Smooth muscle cell (in vitro differentiated cells): Measurements from ENCODE around the gene PLIN1. TPM values are rescaled to one million over a fixed set of nuclear protein-coding genes. Genes with fewer than 3 reads are reported as not detected.
"Not testable (repeated sequence)": the region's sequence is repeated elsewhere in the genome, so short reads cannot be mapped to it uniquely, and the experiment has no call there.

ENCODE experiments used
- DNase-seq: peaks from one replicate; lab custom pipeline; 2025; ENCODE audit not compliant: unreplicated experiment; lab: John Stamatoyannopoulos, UW
- H2AFZ ChIP-seq: fragments of 200-600 bp; sonication (generic); 2 replicates; pipeline ENCODE4 v1.6.0; 2016; ENCODE audit warnings: antibody characterized with exemption, low read depth, mild to moderate bottlenecking
- H3F3A ChIP-seq: fragments of 200-600 bp; sonication (generic); 2 replicates; pipeline ENCODE4 v1.6.0; 2017; ENCODE audit warnings: antibody characterized with exemption, low read depth
- H3K27ac ChIP-seq: fragments of 200-600 bp; sonication (generic); 2 replicates; pipeline ENCODE4 v1.5.1; 2016; ENCODE audit warnings: low read depth, mild to moderate bottlenecking
- H3K27me3 ChIP-seq: fragments of 200-600 bp; sonication (generic); 2 replicates; pipeline ENCODE4 v1.6.1; 2016; ENCODE audit warnings: low read depth, mild to moderate bottlenecking
- H3K36me3 ChIP-seq: fragments of 200-600 bp; sonication (generic); 2 replicates; pipeline ENCODE4 v1.5.1; 2016; ENCODE audit warnings: low read depth
- H3K4me1 ChIP-seq: fragments of 200-600 bp; sonication (generic); 2 replicates; pipeline ENCODE4 v1.5.1; 2016; ENCODE audit warnings: low read depth
- H3K4me2 ChIP-seq: fragments of 200-600 bp; sonication (generic); 2 replicates; pipeline ENCODE4 v1.6.0; 2016; ENCODE audit warnings: mild to moderate bottlenecking
- H3K4me3 ChIP-seq: fragments of 200-600 bp; sonication (generic); 2 replicates; pipeline ENCODE4 v1.5.1; 2016; ENCODE audit warnings: mild to moderate bottlenecking
- H3K79me2 ChIP-seq: fragments of 200-600 bp; sonication (generic); 2 replicates; pipeline ENCODE4 v1.6.0; 2016; ENCODE audit warnings: low read depth, mild to moderate bottlenecking
- H3K9ac ChIP-seq: fragments of 200-600 bp; sonication (generic); 2 replicates; pipeline ENCODE4 v1.6.0; 2016; ENCODE audit warnings: low read depth
- H3K9me3 ChIP-seq: fragments of 200-600 bp; sonication (generic); replicated peaks from 2 replicates; pipeline ENCODE4 v1.5.1; 2016; ENCODE audit warnings: low read depth
- H4K20me1 ChIP-seq: fragments of 200-600 bp; sonication (generic); 2 replicates; pipeline ENCODE4 v1.6.0; 2016; ENCODE audit warnings: low read depth
- WGBS: methylation state at CpG from one replicate; pipeline ENCODE4 v1.1.7; 2016; ENCODE audit warnings: low lambda C conversion rate; 5-methylcytosine and 5-hydroxymethylcytosine counted together
- polyA plus RNA-seq: library from polyadenylated mRNA; unstranded; fragments of >200 nt; fragmentation: Nextera tagmentation; extraction: Ambion mirVana; gene quantifications from 2 replicates; pipeline ENCODE4 v1.2.1, GENCODE V29; 2016
- total RNA-seq: library from RNA; depleted of rRNA; stranded (reverse); fragments of >200 nt; gene quantifications from 2 replicates; pipeline ENCODE4 v1.2.3, GENCODE V29; 2014
- TF ChIP-seq, protein P1 (sequence below): fragments of 200-600 bp; sonication (generic); IDR thresholded peaks from 2 replicates; pipeline ENCODE4 v1.5.1; 2017; ENCODE audit warnings: borderline replicate concordance, mild to moderate bottlenecking, antibody characterized with exemption; ENCODE audit not compliant: insufficient read depth, poor library complexity, severe bottlenecking

The PLIN1 gene
- total and polyA plus RNA-seq, 2 experiments from 2014 or later, result 0.04 to 0.66 TPM

DNA sequence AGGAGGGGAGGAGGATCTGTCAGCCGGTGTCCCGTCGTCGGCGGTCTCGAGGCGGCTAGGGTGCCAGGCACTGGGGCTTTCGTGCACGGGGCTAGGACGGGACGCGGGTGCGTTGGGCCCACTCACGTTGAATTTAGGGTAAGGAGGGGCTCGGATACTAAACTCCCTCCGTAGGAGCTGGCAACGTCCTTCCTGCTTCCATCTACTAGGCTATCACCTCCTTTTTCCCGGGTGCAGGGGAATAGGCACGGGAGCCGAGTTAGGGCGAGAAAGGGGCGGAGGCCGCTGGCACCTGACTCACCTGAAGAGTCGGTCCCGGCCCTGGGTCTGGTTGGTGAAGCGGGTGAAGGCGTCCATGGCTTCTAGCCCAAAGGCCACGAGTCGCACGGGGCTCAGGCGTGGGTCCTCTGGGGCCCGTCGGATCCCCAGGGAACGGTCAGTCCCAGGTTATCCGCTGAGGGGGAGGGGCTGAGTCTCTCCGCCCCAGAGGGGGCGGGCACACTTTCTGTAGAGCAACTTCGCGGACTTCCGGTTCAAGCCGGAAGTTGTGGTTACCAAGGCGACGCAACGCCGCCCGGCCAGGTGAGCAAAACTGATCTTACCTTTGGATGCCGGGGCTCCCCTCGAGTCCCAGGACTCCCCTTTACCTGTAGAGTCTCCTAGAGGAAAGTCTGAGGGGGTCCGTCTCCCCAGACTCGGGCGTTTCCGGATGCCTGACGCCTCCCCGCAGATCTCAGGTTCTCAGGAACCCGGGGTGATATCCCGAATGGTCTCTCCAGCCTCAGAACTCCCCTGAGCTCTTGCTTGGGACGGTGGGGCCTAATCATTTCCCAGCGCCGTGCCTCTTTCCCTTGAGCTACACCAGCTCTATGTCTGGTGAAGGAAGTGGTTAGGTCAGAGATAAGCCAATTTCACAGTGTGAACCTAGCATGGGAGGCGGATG is 11.4 kb upstream of the PLIN1 start, which contains the start of the genes PEX11A and WDR93:
TSS of gene PEX11A (minus strand) at position 479 of the 943 bp plus-strand sequence. CDS start at position 357, 122 bp downstream.
TSS of gene WDR93 (plus strand) at position 536 of the 943 bp plus-strand sequence. CDS start 10,936 bp downstream, outside the sequence.
- peak; percentile 13 for DNase-seq
- Histone ChIP-seq H3K9ac (peak within 1 kb of the TSS; percentile 68), H3F3A (no peaks in the 10 kb centered on the region), H3K27ac (no peak within 1 kb of the TSS), H3K27me3 (peaks cover 7% of the 10 kb centered on the region), H3K79me2 (no peaks in the 10 kb centered on the region), H3K4me3 (peak within 1 kb of the TSS; percentile 90), H3K4me1 (no peaks in the 10 kb centered on the region), H3K4me2 (peak within 1 kb of the TSS; percentile 98), H3K36me3 (no peaks in the 10 kb centered on the region), H2AFZ (peak within 1 kb of the TSS; percentile 100), H4K20me1 (no peaks in the 10 kb centered on the region), H3K9me3 (no peaks in the 10 kb centered on the region)
- WGBS, result 6% methylated on average over 53 of the region's 60 CpGs
- TF ChIP-seq, protein P1, sequence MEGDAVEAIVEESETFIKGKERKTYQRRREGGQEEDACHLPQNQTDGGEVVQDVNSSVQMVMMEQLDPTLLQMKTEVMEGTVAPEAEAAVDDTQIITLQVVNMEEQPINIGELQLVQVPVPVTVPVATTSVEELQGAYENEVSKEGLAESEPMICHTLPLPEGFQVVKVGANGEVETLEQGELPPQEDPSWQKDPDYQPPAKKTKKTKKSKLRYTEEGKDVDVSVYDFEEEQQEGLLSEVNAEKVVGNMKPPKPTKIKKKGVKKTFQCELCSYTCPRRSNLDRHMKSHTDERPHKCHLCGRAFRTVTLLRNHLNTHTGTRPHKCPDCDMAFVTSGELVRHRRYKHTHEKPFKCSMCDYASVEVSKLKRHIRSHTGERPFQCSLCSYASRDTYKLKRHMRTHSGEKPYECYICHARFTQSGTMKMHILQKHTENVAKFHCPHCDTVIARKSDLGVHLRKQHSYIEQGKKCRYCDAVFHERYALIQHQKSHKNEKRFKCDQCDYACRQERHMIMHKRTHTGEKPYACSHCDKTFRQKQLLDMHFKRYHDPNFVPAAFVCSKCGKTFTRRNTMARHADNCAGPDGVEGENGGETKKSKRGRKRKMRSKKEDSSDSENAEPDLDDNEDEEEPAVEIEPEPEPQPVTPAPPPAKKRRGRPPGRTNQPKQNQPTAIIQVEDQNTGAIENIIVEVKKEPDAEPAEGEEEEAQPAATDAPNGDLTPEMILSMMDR, result no peak

DNA sequence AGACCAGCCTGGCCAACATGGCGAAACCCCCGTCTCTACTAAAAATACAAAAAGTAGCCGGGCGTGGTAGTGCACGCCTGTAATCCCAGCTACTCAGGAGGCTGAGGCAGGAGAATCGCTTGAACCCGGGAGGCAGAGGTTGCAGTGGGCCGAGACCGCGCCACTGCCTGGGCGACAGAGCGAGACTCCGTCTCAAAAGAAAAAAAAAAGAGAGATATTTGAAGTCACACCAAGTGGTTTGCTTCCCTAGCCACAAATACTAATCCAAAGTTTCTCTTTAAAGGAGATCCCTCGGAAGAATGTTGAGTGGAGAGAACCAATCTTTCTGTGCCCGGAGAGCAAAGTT is 10.7 kb upstream of the PLIN1 start:
- not testable (repeated sequence) for H3K27ac ChIP-seq, H3K79me2 ChIP-seq, H3K9me3 ChIP-seq, H4K20me1 ChIP-seq, H3F3A ChIP-seq, H3K4me1 ChIP-seq, H3K36me3 ChIP-seq, H3K27me3 ChIP-seq, DNase-seq
- H3K9ac ChIP-seq, result peak overlapping the region; percentile 68
- peak overlapping the region; percentile 98 for H3K4me2 ChIP-seq
- peak overlapping the region; percentile 100 for H2AFZ ChIP-seq
- 63% methylated on average over 15 of the region's 15 CpGs for WGBS
- peak overlapping the region; percentile 90 for H3K4me3 ChIP-seq

DNA sequence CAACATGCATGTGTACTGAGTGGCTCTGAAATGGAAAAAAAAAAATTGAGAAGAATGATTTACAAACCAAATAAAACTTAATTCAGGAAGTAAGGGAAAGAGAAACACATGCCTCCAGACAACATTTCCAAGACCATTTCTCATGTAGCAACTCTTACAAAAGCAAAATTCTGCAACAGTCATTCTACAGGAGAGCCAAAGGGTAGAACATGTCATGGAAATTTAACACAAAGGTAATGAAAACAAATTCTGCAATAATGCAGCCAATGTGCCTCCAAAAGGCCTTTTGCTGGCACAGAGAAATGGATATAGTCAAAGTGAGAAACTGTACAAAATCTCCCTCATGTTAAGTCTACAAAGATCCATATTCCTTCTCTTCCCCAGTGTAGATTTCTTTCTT is 7.4 kb upstream of the PLIN1 start:
- Histone ChIP-seq H3K9ac (no peak overlapping the region), H4K20me1 (no peaks in the 10 kb centered on the region), H3K4me1 (no peaks in the 10 kb centered on the region), H3K9me3 (no peaks in the 10 kb centered on the region), H3K4me2 (no peak overlapping the region), H3K36me3 (no peaks in the 10 kb centered on the region), H2AFZ (no peak overlapping the region), H3F3A (no peaks in the 10 kb centered on the region), H3K79me2 (no peaks in the 10 kb centered on the region), H3K27me3 (no peaks in the 10 kb centered on the region), H3K4me3 (no peak overlapping the region), H3K27ac (no peak overlapping the region)
- TF ChIP-seq, protein P1, result no peak
- DNase-seq, result no peak

DNA sequence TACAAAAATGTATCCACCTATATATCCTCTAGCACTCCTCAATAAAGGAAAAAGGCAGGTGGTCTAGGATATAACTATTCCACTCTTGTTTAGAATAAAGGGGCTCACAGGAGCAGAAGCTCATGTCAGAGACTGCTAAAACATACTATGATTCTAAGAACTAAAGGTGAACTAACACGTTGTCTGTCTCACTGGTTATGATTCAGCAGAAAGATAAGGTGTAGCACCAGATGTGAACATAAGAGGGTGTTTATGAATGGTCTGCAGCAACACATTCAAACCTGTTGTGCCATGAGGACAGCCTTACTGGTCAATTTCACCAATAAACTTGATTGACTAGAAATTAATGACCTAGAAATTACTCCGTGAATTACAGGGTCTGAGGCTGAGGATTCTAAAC is 6.8 kb upstream of the PLIN1 start:
- Histone ChIP-seq H4K20me1 (no peaks in the 10 kb centered on the region), H3K9ac (no peak overlapping the region), H3K4me3 (no peak overlapping the region), H3K4me2 (no peak overlapping the region), H3K36me3 (no peaks in the 10 kb centered on the region), H3K27ac (no peak overlapping the region), H2AFZ (no peak overlapping the region), H3K9me3 (no peaks in the 10 kb centered on the region), H3K27me3 (no peaks in the 10 kb centered on the region), H3K4me1 (no peaks in the 10 kb centered on the region), H3K79me2 (no peaks in the 10 kb centered on the region), H3F3A (no peaks in the 10 kb centered on the region)
- no peak for DNase-seq
- 87% methylated on average over 2 of the region's 2 CpGs for WGBS
- TF ChIP-seq, protein P1, result no peak
